Activated T-cell treated with anti-CD3 and anti-CD28 coated beads for 4 hours (primary cell): ENCODE results near the gene PLA2G6.
A peak's percentile ranks its signal among the peaks of the same experiment; 100 is the strongest.
"Not testable (repeated sequence)": the region's sequence is repeated elsewhere in the genome, so short reads cannot be mapped to it uniquely, and the experiment has no call there.

Experiments
- DNase-seq: peaks from one replicate; pipeline ENCODE4 v3.0.0-alpha.2; 2020

The PLA2G6 gene

DNA sequence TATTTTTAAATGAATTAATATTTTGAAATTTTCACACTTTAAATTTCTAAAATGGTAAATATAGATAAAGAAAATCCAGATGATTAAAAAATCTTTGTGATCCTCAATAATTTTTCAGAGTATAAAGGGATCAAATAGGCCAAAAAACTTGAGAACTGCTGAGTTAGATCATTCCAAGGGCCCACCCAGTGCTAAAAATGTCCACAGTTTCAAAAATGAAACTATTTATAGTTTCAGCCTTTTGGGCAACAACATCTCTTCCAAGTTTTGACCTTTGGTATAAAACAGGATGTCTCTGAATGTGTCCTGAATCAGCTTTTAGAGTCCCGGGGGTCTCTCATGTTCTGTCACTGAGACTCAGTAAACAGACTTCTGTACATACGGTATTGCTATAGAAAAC is 50.2 kb downstream of the PLA2G6 start:
- DNase-seq = no peak

DNA sequence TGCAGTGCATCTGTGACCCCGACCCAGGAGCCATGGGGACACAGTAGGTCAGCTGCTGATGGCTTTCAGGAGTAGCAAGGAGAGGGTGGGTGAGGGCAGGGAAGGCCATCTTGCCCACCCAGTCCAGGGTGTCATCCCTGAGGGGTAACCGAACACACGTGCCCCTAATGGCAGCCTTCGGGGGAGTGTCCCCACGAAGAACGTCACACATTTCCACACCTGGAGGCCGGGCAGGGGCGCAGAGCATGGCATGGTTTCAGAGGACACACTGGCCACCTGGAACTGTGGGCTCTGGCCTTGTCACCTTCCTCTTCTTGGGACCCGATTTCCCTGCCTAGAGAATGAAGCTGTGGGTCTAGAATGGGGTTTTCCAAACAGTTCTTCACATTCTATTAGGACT is 51.8 kb downstream of the PLA2G6 start:
- no peak for DNase-seq

DNA sequence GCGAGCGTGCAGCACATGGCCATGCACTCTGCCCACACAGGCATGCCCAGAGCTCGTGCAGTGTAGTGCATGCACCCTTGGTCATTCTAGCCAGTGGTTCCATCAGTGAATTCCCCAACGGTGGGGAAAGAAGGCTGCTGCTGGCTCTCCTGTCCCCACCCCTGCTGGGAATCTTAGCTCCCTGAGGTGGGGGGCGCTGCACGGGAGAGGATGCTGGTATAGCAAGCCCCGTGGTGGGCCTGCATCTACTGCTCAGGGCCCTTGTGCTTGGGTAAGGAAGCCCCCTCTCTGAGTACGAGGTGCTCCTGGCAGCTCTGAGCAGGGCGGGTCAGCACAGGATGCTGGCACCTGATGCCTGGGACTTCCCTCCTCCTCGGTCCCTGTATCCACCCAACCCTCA is 52.6 kb downstream of the PLA2G6 start:
- DNase-seq = no peak

DNA sequence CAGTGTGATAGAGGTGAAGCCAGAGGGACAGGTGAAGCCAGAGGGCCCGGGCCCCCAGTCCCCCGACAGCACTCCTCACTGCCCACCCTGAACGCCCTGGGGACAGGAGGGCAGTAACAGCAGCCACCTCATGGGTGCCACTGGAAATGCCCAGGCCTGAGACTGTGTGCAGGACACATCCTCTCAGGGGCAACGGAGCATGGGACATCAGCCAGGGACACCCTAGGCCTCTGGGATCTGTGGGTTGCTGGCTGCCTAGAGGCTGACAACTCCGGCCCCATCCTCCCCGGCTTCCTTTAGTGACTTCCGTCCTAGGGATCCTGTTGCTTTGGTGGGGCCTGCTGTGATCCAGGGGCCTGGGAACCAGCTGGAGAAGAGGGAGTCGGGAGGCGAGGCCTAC is 53.8 kb downstream of the PLA2G6 start:
- no peak for DNase-seq

DNA sequence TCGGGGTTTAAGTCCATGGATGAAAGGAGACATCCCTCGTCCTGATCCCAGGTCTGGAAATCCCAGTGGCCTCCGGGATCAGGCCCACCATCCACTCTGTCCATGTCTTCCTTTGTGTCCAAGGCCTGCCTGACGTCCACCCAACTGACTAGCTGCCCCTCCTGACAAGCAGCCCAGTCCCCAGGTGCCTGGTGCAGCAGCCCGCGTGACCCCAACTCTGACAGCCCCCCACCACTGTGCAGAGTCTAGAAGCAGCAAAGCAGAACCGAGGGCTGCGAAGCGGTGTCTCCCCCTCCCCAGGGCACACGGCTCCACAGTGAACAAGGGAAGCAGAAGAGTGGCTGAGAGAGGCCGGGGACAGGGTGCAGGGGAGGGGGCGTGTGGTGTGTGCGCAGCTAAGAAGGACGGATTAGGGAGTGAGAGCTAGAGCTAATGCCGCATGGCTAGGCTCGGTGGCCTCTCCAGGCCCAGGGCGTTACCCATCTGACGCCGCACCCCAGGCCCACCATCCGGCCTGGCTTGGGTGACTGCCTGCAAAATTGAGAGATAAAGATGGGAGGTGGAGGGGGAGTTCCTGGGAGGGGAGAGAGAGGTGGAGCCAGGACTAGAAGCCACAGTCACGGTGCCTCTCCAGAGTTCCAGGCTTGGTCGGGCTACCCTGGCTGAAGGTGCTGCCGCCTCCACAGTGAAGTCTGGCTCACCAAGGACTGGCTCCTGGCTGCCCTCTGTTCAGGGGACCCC is 54.5 kb downstream of the PLA2G6 start:
- DNase-seq = no peak

DNA sequence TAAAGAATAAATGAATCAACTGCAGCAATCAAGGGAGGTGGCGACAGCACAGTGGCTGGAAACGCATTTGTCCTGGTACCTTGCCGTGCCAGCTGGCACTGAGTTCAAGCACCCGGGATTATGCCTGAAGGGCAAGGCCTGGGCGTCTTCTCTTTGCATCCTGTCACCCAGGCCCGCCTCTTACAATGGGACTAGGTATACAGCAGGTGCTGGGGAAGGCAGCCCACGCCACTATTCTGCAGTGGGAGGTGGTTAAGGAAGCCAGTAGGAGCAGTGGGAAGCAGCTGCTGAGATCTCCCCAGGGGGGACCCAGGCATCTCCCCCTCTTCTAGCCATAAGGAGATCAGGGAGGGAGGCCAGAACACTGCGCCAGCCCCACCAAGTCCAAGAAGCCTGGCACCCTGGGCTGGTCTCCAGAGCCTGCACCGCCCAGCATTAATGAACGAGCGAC is 55.9 kb downstream of the PLA2G6 start:
- DNase-seq = no peak

DNA sequence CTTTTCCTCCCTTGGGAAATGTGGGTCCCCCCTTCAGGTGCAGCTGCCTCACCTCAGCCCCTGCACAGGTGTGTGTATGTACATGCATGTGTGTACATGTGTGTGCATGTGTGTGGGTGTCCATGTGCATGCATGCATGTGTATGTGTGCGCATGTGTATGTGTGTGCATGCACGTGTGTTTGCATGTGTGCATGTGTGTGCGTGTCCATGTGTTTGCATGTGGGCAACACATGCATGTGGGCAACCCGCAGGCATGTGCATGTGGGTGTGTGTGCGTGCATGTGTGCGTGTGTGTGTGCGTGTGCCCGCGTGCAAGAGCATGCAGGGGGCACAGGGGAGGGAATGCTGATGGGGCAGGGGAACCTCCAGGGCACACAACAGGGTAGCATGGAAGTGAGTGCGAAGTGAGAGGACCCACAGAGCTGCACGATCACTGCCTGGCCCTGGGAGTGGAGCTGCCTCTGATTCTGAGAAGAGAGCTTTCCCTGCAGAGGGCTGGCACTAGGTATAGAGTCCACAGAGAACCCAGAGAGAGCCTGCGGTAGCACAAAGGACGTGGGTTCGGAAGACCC is 56.5 kb downstream of the PLA2G6 start:
- DNase-seq = no peak

DNA sequence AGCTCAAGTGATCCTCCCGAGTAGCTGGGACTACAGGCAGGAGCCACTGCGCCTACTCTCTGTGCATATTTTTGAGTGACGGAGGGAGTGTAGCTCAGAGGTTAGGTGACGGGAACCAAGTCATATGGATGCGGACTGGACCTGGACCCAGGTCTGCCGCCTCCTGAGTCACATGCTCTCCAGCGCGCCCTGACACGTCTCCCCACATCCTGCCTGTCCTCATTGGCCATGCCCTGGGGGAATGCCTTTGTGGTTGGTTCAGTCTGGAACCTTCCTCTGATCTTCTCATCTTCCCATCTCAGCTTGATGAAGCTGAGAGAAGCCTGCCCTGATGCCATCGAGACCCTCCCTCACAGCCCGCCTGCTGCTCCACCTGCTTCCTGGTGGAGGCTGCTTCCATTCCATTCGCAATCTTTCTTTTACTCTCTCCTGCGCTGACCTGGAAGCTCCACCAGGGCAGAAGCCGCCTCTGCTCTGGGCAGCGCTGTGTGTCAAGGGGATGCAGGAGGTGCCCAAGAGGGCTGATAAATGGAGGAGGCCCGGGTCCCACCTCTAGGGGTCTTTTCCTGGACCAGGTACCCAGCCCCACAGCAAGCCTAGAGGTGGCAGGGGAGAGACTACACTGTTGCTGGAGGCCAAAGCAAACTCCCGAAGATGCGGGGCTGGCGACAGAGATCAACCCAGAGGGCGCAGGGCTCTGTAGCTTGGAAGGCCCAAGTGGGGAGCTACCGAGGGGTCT is 57.2 kb downstream of the PLA2G6 start:
- no peak for DNase-seq

DNA sequence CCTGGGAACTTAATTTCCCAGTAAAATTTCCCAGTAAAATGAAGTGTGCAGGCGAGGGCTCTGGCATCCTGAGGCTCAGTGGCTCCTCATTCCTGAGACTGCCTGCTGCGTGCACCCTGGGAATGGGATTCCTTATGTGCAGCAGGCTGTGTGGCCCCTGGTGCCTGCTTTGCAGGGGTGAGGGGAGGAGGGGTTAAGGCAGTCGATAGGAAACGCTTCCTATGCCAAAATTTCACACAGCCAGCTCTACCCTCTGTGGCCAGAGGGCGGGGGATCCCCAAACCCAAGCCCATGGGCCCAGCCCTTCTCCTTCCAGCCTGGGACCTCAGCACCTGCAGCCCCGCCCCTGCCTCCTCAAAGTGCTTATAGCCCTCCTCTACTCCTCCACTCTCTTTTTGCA is 59.0 kb downstream of the PLA2G6 start:
- DNase-seq = no peak

DNA sequence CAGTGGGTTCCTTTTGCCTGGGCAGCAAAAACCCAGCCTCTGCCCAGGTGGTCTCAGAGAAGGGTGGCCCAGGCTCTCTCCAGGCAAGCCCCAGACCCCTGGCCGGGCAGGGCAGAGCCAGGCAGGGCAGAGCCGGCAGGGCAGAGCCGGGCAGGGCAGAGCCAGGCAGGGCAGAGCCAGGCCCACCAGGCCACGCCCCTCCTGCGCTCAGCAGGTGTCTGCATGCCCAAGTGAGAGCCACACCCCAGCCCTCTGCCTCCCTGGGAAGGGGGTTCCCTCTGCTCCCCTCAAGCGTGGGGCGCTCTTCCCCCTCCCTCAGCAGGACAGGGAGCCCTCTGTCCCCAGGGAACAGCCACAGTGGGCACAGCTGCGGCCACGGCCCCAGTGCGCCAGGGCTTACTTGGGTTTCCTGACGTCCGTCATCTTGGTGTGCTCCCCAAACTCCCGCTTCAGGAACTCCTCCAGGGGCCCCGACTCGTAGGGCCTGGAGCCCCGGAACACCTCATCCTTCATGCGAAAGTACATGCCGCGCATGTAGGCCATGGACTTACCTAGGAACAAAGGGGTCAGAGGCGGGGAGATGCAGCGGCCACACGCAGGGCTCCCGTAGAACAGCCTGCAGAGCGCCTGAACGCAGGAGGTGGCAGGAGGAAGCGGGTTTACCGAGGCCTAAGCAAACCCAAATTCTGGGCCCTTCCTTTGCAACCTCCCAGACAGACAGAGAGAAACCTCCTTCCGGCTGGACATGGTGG is 61.1 kb downstream of the PLA2G6 start:
- no peak for DNase-seq

DNA sequence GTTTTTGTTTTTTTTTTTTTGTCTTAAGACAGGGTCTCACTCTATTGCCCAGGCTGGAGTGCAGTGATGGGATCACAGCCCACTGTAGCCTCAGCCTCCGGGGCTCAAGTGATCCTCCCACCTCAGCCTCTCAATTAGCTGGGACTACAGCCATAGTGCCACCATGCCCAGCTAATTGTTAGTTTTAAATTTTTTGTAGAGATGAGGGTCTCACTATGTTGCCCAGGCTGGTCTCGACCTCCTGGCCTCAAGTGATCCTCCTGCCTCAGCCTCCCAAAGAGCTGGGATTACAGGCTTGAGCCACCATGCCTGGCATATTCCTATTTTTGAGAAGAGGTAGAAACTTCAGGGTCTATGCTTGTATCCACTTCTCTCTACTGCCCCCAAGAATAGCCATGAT is 62.9 kb downstream of the PLA2G6 start:
- DNase-seq = not testable (repeated sequence)

DNA sequence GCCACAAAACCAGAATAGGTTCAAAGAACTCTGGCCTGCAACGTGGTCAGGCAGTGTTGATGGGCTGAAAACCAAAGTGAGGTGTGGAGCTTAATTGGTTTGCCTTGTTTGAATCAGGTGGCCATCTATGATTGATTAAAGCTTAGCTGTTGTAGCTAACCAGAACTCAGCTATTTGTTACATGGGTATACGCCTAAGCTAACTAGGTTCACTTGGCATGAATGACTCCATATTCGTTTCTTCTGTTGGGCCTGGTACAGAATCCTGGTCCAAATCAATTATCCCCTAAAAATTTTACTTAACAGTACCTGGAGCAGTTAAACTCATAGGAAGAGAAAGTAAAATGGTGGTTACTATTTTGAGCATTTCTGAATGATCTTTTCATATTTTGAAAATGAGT is 63.4 kb downstream of the PLA2G6 start:
- no peak for DNase-seq

DNA sequence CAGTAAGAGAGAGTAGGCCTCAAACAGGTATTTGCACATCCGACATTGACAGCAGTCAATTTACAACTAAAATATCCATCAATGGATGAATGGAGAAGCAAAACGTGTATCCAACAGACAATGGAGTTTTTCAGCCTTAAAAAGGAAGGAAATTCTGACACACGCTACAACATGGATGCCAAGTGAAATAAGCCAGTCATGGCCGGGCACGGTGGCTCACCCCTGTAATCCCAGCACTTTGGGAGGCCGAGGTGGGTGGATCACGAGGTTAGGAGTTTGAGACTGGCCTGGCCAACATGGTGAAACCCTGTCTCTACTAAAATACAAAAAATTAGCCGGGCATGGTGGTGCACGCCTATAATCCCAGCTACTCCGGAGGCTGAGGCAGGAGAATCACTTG is 64.1 kb downstream of the PLA2G6 start:
- DNase-seq = not testable (repeated sequence)

DNA sequence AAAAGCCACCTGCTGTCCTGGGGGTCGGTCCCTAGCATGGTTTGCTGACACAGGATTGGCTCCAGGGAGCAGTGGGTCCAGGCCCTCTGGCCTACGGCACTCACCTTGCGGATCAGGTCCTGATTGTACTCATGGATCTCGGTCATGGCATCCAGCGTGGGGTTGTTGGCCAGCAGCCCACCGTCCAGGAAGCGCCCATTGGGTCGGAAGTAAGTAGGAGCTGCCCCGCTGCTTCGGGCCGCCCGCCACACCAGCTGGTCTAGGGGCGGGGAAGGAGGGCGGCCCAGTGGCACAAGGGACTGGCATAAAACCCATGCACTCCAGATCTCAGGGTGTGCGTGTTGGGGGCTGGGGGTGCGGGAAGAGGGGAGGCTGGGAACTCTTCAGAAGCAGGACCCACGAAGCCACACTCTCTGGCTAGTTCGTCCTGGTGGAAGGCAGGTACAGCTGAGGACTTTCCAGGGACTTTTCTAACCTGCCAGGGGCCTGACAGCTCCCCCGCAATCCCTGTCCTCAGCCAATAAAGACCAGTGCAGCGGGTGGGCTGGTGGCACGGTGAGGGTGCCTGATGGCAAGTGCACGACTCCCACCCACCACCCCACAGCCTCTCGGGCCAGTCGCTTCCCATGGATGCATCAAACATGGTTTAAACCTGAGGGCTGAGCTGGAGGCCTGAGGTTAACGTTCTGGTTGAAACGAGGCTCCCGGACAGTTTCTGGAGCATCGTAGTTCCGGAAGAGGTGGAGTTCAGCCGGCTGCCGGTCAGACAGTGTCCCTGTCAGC is 66.0 kb downstream of the PLA2G6 start:
- no peak for DNase-seq

DNA sequence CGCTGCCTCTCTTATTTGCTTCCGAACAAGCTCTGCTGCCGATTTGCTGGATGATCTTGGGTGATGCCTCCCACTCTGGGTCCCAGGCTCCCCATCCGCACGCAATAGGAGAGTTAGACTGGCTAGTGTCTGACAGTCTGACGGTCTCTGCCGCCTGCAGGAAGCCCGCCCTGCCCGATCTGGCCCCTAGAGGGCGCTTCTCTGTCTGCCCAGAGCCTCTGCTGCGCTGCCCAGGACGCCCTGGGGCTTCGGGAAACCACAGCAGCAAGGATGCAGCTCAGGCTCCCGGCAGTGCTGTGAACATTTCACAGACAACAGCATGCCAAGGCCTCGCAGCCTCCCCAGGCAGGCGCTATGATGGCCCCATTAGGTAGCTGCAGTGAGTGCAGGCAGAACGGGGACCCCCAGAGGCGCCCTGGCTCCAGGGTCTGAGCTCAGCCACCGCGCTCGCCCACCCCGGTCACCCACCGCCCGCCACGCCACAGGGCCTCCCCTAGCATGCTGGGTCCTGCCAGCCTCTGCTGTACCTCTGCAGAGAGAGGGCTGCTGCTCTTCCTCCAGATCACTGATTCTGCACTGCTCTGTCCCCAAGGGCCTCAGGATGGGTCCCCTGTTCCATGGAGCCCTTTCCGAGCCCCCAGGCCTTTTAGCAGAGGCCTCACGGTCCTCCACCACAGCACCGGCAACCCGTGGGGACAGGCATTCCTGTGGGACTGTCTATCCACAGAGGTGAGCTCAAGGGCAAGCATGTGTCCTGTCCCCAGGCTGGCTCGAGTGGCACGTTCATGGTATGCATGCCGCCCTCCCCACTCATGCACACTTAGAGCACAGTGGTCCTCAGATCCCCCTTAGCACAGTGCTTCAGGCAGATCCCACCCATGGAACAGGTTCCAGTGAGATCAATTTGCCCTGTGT is 66.9 kb downstream of the PLA2G6 start:
- peak; percentile 62 for DNase-seq

DNA sequence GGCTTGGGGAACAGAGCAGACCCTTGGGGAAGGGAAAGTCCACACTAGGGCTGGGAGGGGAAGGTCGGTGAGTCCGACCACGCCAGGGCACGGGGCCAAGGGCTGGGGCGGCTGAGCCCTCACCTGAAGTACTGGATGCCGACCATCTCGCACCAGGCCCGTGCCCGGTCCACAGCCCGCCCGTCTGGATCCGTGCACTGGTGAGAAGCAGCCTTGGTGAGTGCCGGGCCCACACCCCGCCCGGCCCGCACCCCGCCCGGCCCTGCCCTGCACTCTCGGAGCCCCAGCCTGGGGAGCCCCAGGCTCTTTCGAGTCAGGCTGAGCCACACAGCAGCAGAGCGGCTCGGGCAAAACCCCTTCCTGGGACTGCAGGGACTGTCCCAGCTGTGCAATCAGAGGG is 69.2 kb downstream of the PLA2G6 start:
- no peak for DNase-seq

DNA sequence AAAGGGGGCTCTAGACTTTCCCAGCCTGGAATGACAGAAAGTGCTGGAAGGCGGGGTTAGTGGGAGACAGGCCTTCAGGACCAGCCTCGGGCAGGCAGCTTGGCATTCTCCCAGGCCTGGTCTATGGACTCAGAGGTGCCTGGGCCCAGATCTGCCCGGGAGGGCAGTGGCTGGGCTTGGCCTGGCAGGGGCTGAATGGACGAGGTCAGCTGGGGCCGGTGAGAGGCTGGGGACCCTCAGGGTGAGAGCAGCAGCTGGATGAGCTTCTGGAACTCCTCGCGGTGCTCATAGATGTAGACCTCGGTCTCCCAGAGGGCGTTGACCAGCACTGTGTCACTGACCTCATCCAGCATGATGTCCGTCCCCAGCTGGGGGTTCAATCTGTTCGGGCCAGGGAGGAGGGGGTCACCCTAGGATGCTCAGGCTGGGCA is 69.7 kb downstream of the PLA2G6 start:
- no peak for DNase-seq

DNA sequence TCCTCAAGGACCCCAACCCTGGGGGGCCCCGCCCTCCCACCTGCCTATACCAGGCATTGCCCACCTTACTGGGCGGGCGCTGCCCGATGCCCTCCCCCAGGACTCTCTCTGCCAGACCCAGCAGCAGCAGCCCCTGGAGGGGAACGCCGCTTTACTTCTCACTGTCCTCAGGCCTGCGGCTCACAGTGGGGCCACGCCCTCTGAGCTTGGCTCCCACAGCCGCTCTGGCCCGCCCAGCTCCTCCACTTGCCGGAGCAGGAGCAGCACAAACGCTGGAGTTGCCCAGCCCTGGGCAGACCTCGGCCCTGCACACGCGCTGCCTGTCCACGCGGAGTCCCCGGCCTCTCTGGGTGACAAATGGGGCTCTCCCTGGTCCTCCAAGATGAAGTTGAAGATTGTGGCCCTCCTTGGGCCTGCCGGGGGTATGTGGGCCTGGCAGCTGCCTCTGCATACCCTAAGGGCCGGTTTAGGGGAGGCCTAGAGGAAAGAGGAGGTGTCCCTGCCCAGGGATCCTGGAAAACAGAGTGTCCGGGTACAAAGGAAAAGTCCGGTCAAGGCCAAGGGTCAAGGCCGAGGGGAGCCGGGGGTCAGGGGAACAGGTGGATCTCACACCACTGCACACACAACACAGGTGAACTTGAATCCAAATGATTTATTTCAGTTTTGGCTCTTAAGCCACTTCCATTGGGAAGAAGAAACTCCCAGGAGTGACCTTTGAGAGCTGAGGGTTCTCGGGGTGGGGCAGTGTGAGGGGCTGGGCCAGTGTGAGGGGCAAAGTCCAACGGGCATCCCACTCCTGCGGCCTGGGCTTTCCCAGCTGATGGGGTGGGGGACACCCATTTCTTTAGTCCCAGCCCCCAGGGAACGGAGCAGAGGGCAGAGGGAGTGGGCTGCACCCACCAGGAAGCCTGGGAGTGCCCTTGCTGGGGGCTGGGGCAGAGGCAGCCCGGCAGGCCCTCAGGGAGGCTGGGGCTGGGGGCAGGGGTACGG is 70.5 kb downstream of the PLA2G6 start:
- no peak for DNase-seq

DNA sequence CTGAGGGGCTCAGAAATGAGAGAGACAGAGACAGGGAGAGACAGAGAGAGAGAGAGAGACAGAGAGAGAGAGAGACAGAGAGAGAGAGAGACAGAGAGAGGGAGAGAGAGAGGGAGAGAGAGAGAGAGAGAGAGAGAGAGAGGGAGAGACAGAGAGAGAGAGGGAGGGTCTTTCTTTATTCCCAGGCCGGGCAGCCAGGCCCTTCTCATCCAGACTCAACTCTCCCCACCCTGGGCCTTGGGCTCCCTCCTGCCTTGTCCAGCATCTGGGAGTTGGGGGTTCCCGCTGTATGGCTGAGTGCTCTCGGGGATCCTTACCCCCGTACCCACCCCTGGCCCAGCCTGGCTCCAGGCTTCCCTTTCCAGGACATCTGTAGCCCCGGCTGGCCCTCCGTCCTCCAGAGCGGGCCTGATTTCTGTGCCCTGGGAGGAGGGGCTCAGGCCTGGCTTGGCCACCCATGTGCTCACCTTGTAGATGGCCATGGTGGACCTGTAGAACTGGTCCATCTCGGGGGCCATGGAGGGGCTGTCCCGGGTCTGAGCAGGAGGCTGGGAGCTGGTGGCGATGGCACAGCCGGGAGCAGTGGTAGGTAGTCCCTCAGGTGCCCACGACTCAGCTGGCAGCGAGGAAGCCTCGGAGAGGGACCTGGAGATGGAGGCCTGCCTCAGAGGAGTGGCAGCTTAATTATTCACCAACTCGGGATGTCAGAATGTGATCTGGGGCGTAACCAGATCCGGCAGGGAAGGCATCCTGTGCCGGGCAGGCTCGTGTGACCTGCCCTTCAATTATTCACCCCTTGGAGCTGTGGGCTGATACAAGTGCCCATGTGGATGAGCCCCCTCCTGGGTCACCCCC is 71.4 kb downstream of the PLA2G6 start, which contains the start of gene BAIAP2L2:
Gene BAIAP2L2, minus strand, starts transcription at position 677 of the 855 bp plus-strand sequence. Its CDS starts 159 bp downstream, at position 518.
- DNase-seq = no peak
